ENCODE measurements around the gene USP10. TPM values are rescaled to one million over a fixed set of nuclear protein-coding genes. Genes with fewer than 3 reads are reported as not detected.

The USP10 gene
- total RNA-seq, 1 experiment from 2014 or later: 50.4 TPM

GRCh38 chr16:84737192-84738011, 37.6 kb downstream of the USP10 start:
- no peak overlapping the region for H3K4me3 ChIP-seq (ENCODE audit: low read length)
- no peaks in the 10 kb centered on the region for H3K27me3 ChIP-seq (ENCODE audit: low read length)
- H3K9me2 ChIP-seq (replicated peaks; ENCODE audit: low read length): no peaks in the 10 kb centered on the region
- peaks cover 6% of the 10 kb centered on the region for H3F3A ChIP-seq (ENCODE audit: low read length, unreplicated experiment)
- TF ChIP-seq EZH2phosphoT487 (IDR thresholded peaks at IDR 0.05; ENCODE audit: borderline replicate concordance, low read length) (no peak), EZH2 (IDR thresholded peaks at IDR 0.05; ENCODE audit: low read length, unreplicated experiment) (no peak), CTCF (conservative IDR thresholded peaks at IDR 0.05; ENCODE audit: low read depth, low read length) (no peak)
- BruUV-seq (replicated peaks): no TSS peak
- no peaks in the 10 kb centered on the region for H3K9me3 ChIP-seq (ENCODE audit: low read length)
- H4K20me1 ChIP-seq (ENCODE audit: low read length): peaks cover 21% of the 10 kb centered on the region
- no peak overlapping the region for H3K4me2 ChIP-seq (ENCODE audit: low read length)
- ATAC-seq: no peak
- no peak overlapping the region for H2AFZ ChIP-seq (ENCODE audit: low read length)
- H3K27ac ChIP-seq (ENCODE audit: low read length): no peak overlapping the region
- peaks cover 74% of the 10 kb centered on the region for H3K4me1 ChIP-seq (ENCODE audit: insufficient read depth, low read length)
- ChIA-PET POLR2A (ENCODE audit: unreplicated experiment) (no interaction called here), CTCF (interaction anchor here (1.4 to 1.7 kb wide), 2 partner anchors 66 to 234 kb away, joined by 3 to 7 read pairs; no protein-coding TSS in a partner anchor)
- H3K36me3 ChIP-seq (ENCODE audit: low read depth, low read length): peaks cover 43% of the 10 kb centered on the region
- no peak for DNase-seq
- H3K79me2 ChIP-seq (ENCODE audit: low read length): peaks cover 93% of the 10 kb centered on the region
- H3K9ac ChIP-seq (ENCODE audit: low read length): no peak overlapping the region
- intact Hi-C loops (cut with micrococcal nuclease): loop anchor here (1.0 kb wide), 1 partner anchor 226 kb away; no protein-coding TSS in a partner anchor

GRCh38 chr16:84738255-84739038, 38.6 kb downstream of the USP10 start:
- no peaks in the 10 kb centered on the region for H3K9me3 ChIP-seq (ENCODE audit: low read length)
- CTCF ChIA-PET: interaction anchor here (1.4 to 1.7 kb wide), 3 partner anchors 13 to 233 kb away, joined by 3 to 7 read pairs (median 5); no protein-coding TSS in a partner anchor
- H3K27me3 ChIP-seq (ENCODE audit: low read length): no peaks in the 10 kb centered on the region
- H4K20me1 ChIP-seq (ENCODE audit: low read length): peaks cover 22% of the 10 kb centered on the region
- H3K9ac ChIP-seq (ENCODE audit: low read length): no peak overlapping the region
- peaks cover 6% of the 10 kb centered on the region for H3F3A ChIP-seq (ENCODE audit: low read length, unreplicated experiment)
- H3K36me3 ChIP-seq (ENCODE audit: low read depth, low read length): peaks cover 46% of the 10 kb centered on the region
- ATAC-seq (peak; percentile 63), DNase-seq (peak; percentile 80)
- H3K4me2 ChIP-seq (ENCODE audit: low read length): no peak overlapping the region
- H3K27ac ChIP-seq (ENCODE audit: low read length): no peak overlapping the region
- peak; percentile 85 for TF ChIP-seq CTCF (conservative IDR thresholded peaks at IDR 0.05; ENCODE audit: low read depth, low read length)
- no peak for TF ChIP-seq EZH2 (IDR thresholded peaks at IDR 0.05; ENCODE audit: low read length, unreplicated experiment)
- no peak for TF ChIP-seq EZH2phosphoT487 (IDR thresholded peaks at IDR 0.05; ENCODE audit: borderline replicate concordance, low read length)
- H3K4me3 ChIP-seq (ENCODE audit: low read length): no peak overlapping the region
- H3K9me2 ChIP-seq (replicated peaks; ENCODE audit: low read length): no peaks in the 10 kb centered on the region
- intact Hi-C loops (cut with micrococcal nuclease): loop anchor here (1.0 kb wide), 1 partner anchor 227 kb away; no protein-coding TSS in a partner anchor
- peaks cover 63% of the 10 kb centered on the region for H3K4me1 ChIP-seq (ENCODE audit: insufficient read depth, low read length)
- no TSS peak for BruUV-seq (replicated peaks)
- H2AFZ ChIP-seq (ENCODE audit: low read length): no peak overlapping the region
- POLR2A ChIA-PET (ENCODE audit: unreplicated experiment): no interaction called here
- H3K79me2 ChIP-seq (ENCODE audit: low read length): peaks cover 93% of the 10 kb centered on the region

All from PC-3 (cell line).